ENCODE data around the gene METTL9. TPM values are rescaled to one million over a fixed set of nuclear protein-coding genes. Genes with fewer than 3 reads are reported as not detected.
"Not testable (repeated sequence)": the region's sequence is repeated elsewhere in the genome, so short reads cannot be mapped to it uniquely, and the experiment has no call there.

Gene METTL9
- 124 TPM for polyA plus RNA-seq (2013, experiment 1 of 2; ENCODE audit: insufficient read length)
- 119 TPM for polyA plus RNA-seq (2013, experiment 2 of 2; ENCODE audit: insufficient read length)

- peak; percentile 95 for DNase-seq
Observed at GRCh38 chr16:21599122-21600030, at the start of gene METTL9. METTL9 (plus strand) TSS chr16:21599577; CDS start chr16:21599734, 157 bp downstream.

GRCh38 chr16:21549975-21550374, 49.4 kb upstream of the METTL9 start:
- DNase-seq = not testable (repeated sequence)

GRCh38 chr16:21550435-21550834, 48.9 kb upstream of the METTL9 start:
- not testable (repeated sequence) for DNase-seq

GRCh38 chr16:21551076-21551475, 48.3 kb upstream of the METTL9 start:
- DNase-seq = not testable (repeated sequence)

- not testable (repeated sequence) for DNase-seq
Observed at GRCh38 chr16:21551600-21551999, 47.8 kb upstream of the METTL9 start.

GRCh38 chr16:21553481-21554296, 45.7 kb upstream of the METTL9 start:
- not testable (repeated sequence) for DNase-seq

- peak; percentile 71 for DNase-seq
Observed at GRCh38 chr16:21554795-21555585, 44.4 kb upstream of the METTL9 start.

- DNase-seq = not testable (repeated sequence)
Observed at GRCh38 chr16:21555621-21556020, 43.8 kb upstream of the METTL9 start.

GRCh38 chr16:21556026-21556595, 43.3 kb upstream of the METTL9 start:
- DNase-seq = not testable (repeated sequence)

- DNase-seq = not testable (repeated sequence)
Observed at GRCh38 chr16:21556651-21557241, 42.6 kb upstream of the METTL9 start.

- no peak for DNase-seq
Observed at GRCh38 chr16:21560462-21560861, 38.9 kb upstream of the METTL9 start.

GRCh38 chr16:21563676-21564075, 35.7 kb upstream of the METTL9 start:
- no peak for DNase-seq

GRCh38 chr16:21564367-21564766, 35.0 kb upstream of the METTL9 start:
- DNase-seq = not testable (repeated sequence)

- no peak for DNase-seq
Observed at GRCh38 chr16:21565507-21565860, 33.9 kb upstream of the METTL9 start.

GRCh38 chr16:21565861-21566669, 33.3 kb upstream of the METTL9 start:
- DNase-seq = no peak

GRCh38 chr16:21566891-21567414, 32.4 kb upstream of the METTL9 start:
- no peak for DNase-seq

- DNase-seq = not testable (repeated sequence)
Observed at GRCh38 chr16:21567496-21567895, 31.9 kb upstream of the METTL9 start.

- no peak for DNase-seq
Observed at GRCh38 chr16:21568502-21569189, 30.7 kb upstream of the METTL9 start.

GRCh38 chr16:21570676-21571017, 28.7 kb upstream of the METTL9 start:
- DNase-seq = no peak

GRCh38 chr16:21573506-21573905, 25.9 kb upstream of the METTL9 start:
- DNase-seq = not testable (repeated sequence)

Measured in fibroblast of skin of abdomen (primary cell).